ENCODE data around the gene DOCK11. TPM values are rescaled to one million over a fixed set of nuclear protein-coding genes. Genes with fewer than 3 reads are reported as not detected.
A peak's percentile ranks its signal among the peaks of the same experiment; 100 is the strongest.

DOCK11 gene
- total RNA-seq, 2 donors from 2014 or later = 3.1 to 3.4 TPM

- H3K4me1 ChIP-seq (ENCODE audit: control insufficient read depth, insufficient read depth, low read length) = no peaks in the 10 kb centered on the region
- H3K4me1 Mint-ChIP-seq = no peaks in the 10 kb centered on the region
- peaks cover 50% of the 10 kb centered on the region for H3K9me3 Mint-ChIP-seq
- peaks cover 42% of the 10 kb centered on the region for H3K27me3 Mint-ChIP-seq (ENCODE audit: insufficient read depth)
- no peak for DNase-seq
- no peak overlapping the region for H3K4me3 ChIP-seq (ENCODE audit: low read length)
- no peak overlapping the region for H3K4me3 Mint-ChIP-seq
- 82 to 89% methylated on average over 1 of the region's 2 CpGs for WGBS, 2 experiments (ENCODE audit: insufficient coverage in 1 of 2, insufficient read length in 1 of 2)
- no peak overlapping the region for H3K27ac Mint-ChIP-seq
- H3K27me3 ChIP-seq (ENCODE audit: control insufficient read depth, insufficient read depth, low read length, poor library complexity, severe bottlenecking) = no peaks in the 10 kb centered on the region
- no peaks in the 10 kb centered on the region for H3K36me3 ChIP-seq (ENCODE audit: control insufficient read depth, insufficient read depth, low read length)
- no peak overlapping the region for H3K9ac ChIP-seq (ENCODE audit: extremely low read depth, low read length, poor library complexity, severe bottlenecking)
- no peaks in the 10 kb centered on the region for H3K9me3 ChIP-seq (ENCODE audit: control insufficient read depth, low read length)
- no peak overlapping the region for H3K27ac ChIP-seq (ENCODE audit: low read depth, low read length)
- TF ChIP-seq, protein P1, sequence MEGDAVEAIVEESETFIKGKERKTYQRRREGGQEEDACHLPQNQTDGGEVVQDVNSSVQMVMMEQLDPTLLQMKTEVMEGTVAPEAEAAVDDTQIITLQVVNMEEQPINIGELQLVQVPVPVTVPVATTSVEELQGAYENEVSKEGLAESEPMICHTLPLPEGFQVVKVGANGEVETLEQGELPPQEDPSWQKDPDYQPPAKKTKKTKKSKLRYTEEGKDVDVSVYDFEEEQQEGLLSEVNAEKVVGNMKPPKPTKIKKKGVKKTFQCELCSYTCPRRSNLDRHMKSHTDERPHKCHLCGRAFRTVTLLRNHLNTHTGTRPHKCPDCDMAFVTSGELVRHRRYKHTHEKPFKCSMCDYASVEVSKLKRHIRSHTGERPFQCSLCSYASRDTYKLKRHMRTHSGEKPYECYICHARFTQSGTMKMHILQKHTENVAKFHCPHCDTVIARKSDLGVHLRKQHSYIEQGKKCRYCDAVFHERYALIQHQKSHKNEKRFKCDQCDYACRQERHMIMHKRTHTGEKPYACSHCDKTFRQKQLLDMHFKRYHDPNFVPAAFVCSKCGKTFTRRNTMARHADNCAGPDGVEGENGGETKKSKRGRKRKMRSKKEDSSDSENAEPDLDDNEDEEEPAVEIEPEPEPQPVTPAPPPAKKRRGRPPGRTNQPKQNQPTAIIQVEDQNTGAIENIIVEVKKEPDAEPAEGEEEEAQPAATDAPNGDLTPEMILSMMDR (conservative IDR thresholded peaks at IDR 0.05) = no peak
- no peaks in the 10 kb centered on the region for H3K36me3 Mint-ChIP-seq (ENCODE audit: low read depth)
Measured at GRCh38 chrX:118536204-118536603, 40.6 kb downstream of the DOCK11 start.

- peak; percentile 51 for DNase-seq
- no peaks in the 10 kb centered on the region for H3K4me1 Mint-ChIP-seq
Measured at GRCh38 chrX:118536687-118537461, 41.3 kb downstream of the DOCK11 start.

DNA sequence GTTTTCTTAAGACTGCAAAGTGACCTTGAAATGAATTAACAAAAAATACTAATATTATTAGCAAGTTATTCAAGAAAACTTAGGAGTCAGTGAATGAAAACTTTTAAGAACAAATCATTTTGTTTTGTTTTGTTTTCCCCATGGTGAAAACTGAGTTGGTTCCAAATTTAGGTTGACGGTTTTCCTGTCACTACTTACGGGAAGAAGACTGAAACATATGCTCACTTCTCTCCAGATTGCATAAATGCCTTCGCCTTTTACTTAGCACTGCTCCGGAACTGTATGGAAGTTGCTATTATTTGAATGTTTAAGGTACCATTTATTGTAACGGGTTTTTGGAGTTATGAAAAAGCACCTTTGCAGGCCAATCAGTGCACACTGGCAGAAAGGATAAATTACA lies 42.8 kb downstream of the DOCK11 start:
- Mint-ChIP-seq H3K27ac (no peak overlapping the region), H3K4me3 (no peak overlapping the region), H3K36me3 (ENCODE audit: low read depth) (no peaks in the 10 kb centered on the region), H3K9me3 (peaks cover 50% of the 10 kb centered on the region), H3K4me1 (no peaks in the 10 kb centered on the region), H3K27me3 (ENCODE audit: insufficient read depth) (peaks cover 40% of the 10 kb centered on the region)
- Histone ChIP-seq H3K4me3 (ENCODE audit: low read length) (no peak overlapping the region), H3K27ac (ENCODE audit: low read depth, low read length) (no peak overlapping the region), H3K36me3 (ENCODE audit: control insufficient read depth, insufficient read depth, low read length) (no peaks in the 10 kb centered on the region), H3K4me1 (ENCODE audit: control insufficient read depth, insufficient read depth, low read length) (no peaks in the 10 kb centered on the region), H3K27me3 (ENCODE audit: control insufficient read depth, insufficient read depth, low read length, poor library complexity, severe bottlenecking) (no peaks in the 10 kb centered on the region), H3K9ac (ENCODE audit: extremely low read depth, low read length, poor library complexity, severe bottlenecking) (no peak overlapping the region), H3K9me3 (ENCODE audit: control insufficient read depth, low read length) (no peaks in the 10 kb centered on the region)
- no peak for DNase-seq
- TF ChIP-seq, protein P1 (conservative IDR thresholded peaks at IDR 0.05) = no peak
- WGBS, 2 experiments (ENCODE audit: insufficient coverage in 1 of 2, insufficient read length in 1 of 2) = 92 to 100% methylated on average over 5 of the region's 5 CpGs

More at GRCh38 chrX:118536687-118537461, 41.3 kb downstream of the DOCK11 start:
- Mint-ChIP-seq H3K9me3 (peaks cover 55% of the 10 kb centered on the region), H3K4me3 (no peak overlapping the region), H3K36me3 (ENCODE audit: low read depth) (no peaks in the 10 kb centered on the region), H3K27me3 (ENCODE audit: insufficient read depth) (peaks cover 42% of the 10 kb centered on the region), H3K27ac (no peak overlapping the region)
- Histone ChIP-seq H3K4me1 (ENCODE audit: control insufficient read depth, insufficient read depth, low read length) (no peaks in the 10 kb centered on the region), H3K9ac (ENCODE audit: extremely low read depth, low read length, poor library complexity, severe bottlenecking) (peak overlapping the region; percentile 20), H3K36me3 (ENCODE audit: control insufficient read depth, insufficient read depth, low read length) (no peaks in the 10 kb centered on the region), H3K4me3 (ENCODE audit: low read length) (no peak overlapping the region), H3K9me3 (ENCODE audit: control insufficient read depth, low read length) (no peaks in the 10 kb centered on the region), H3K27me3 (ENCODE audit: control insufficient read depth, insufficient read depth, low read length, poor library complexity, severe bottlenecking) (no peaks in the 10 kb centered on the region), H3K27ac (ENCODE audit: low read depth, low read length) (no peak overlapping the region)
- TF ChIP-seq, protein P1 (conservative IDR thresholded peaks at IDR 0.05) = peak; percentile 61
- 38 to 54% methylated on average over 2 to 6 of the region's 6 CpGs for WGBS, 2 experiments (ENCODE audit: insufficient coverage in 1 of 2, insufficient read length in 1 of 2)
